DOHH2 (cell line): ENCODE results near the gene GNAT1.

ENCODE experiments used
- EZH2phosphoT487 ChIP-seq: fragments of 200-600 bp; sonication (generic); IDR thresholded peaks from 2 replicates; pipeline ENCODE4 v1.6.1; 2017; ENCODE audit warnings: borderline replicate concordance, mild to moderate bottlenecking, antibody characterized with exemption, low read length, moderate library complexity, mixed read lengths
- TF ChIP-seq, protein P1 (sequence below): fragments of 200-600 bp; sonication (generic); IDR thresholded peaks from one replicate; pipeline ENCODE4 v1.5.1; 2014; ENCODE audit warnings: antibody characterized with exemption, mild to moderate bottlenecking, low read depth, low read length; ENCODE audit not compliant: poor library complexity, severe bottlenecking

DNA sequence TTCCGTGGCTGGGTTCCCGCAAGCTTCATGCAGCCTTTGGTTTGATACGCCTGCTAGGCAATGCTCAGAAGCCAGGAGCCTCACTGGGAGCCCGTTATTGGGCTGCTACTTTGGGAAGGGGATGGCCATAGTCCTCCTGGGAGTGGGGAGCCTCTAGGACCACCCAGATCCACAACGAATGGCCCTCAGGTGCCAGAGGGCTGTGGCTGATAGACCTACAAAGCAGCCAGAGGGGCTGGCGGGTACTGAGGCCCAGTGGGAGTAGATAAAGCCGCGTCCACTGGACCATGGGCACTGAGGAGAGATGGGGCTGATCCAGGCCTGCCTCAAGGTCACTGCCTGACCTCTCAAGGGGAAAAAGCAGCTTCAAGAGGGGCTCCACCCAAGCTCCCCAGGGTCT is 714 bp downstream of the GNAT1 start:
- TF ChIP-seq, protein P1, sequence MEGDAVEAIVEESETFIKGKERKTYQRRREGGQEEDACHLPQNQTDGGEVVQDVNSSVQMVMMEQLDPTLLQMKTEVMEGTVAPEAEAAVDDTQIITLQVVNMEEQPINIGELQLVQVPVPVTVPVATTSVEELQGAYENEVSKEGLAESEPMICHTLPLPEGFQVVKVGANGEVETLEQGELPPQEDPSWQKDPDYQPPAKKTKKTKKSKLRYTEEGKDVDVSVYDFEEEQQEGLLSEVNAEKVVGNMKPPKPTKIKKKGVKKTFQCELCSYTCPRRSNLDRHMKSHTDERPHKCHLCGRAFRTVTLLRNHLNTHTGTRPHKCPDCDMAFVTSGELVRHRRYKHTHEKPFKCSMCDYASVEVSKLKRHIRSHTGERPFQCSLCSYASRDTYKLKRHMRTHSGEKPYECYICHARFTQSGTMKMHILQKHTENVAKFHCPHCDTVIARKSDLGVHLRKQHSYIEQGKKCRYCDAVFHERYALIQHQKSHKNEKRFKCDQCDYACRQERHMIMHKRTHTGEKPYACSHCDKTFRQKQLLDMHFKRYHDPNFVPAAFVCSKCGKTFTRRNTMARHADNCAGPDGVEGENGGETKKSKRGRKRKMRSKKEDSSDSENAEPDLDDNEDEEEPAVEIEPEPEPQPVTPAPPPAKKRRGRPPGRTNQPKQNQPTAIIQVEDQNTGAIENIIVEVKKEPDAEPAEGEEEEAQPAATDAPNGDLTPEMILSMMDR, result no peak
- TF ChIP-seq EZH2phosphoT487, result no peak
